Skin epidermis (tissue), 12 donors: ENCODE data around the gene NDFIP2.

Experiments
- H3K27ac ChIP-seq, 21 experiments: fragments of 200-600 bp; sonication (generic) in 11 of 21; one replicate each; pipeline ENCODE4 v1.5.0; 2020; ENCODE audit warnings: mild to moderate bottlenecking in 3 of 21, inconsistent platforms in 2 of 21, moderate library complexity in 2 of 21
- H3K4me3 ChIP-seq, 7 experiments: fragments of 200-600 bp; sonication (generic) in 2 of 7; one replicate each; pipeline ENCODE4 v1.5.0; 2020; ENCODE audit warnings: inconsistent platforms in 2 of 7, mild to moderate bottlenecking in 2 of 7, moderate library complexity in 1 of 7

NDFIP2 gene

GRCh38 chr13:79491715-79492114 is 10.8 kb downstream of the NDFIP2 start:
- no peak overlapping the region for H3K4me3 ChIP-seq

GRCh38 chr13:79492313-79492798 is 11.4 kb downstream of the NDFIP2 start:
- H3K27ac ChIP-seq: peak overlapping the region in 19 of 21 experiments; percentile 37 to 85 (median 69)
- H3K4me3 ChIP-seq: no peak overlapping the region

More at GRCh38 chr13:79491715-79492114, 10.8 kb downstream of the NDFIP2 start:
- peak overlapping the region in 19 of 21 experiments; percentile 44 to 85 (median 70) for H3K27ac ChIP-seq

- peak overlapping the region in 18 of 21 experiments; percentile 41 to 85 (median 70) for H3K27ac ChIP-seq
- H3K4me3 ChIP-seq: no peak overlapping the region
These were observed 12.1 kb downstream of the NDFIP2 start for GRCh38 chr13:79492918-79493594.

GRCh38 chr13:79496188-79496587 is 15.2 kb downstream of the NDFIP2 start:
- H3K4me3 ChIP-seq: no peak overlapping the region
- peak overlapping the region in 3 of 21 experiments; percentile 41 to 48 (median 41) for H3K27ac ChIP-seq

GRCh38 chr13:79497064-79497463 is 16.1 kb downstream of the NDFIP2 start:
- Histone ChIP-seq H3K4me3 (no peak overlapping the region), H3K27ac (peak overlapping the region in 3 of 21 experiments; percentile 11 to 41 (median 39))

GRCh38 chr13:79497852-79498251 is 16.9 kb downstream of the NDFIP2 start:
- no peak overlapping the region for H3K27ac ChIP-seq
- no peak overlapping the region for H3K4me3 ChIP-seq

- H3K27ac ChIP-seq: no peak overlapping the region
- no peak overlapping the region for H3K4me3 ChIP-seq
These were observed 19.9 kb downstream of the NDFIP2 start for GRCh38 chr13:79500829-79501228.

GRCh38 chr13:79501538-79502232 is 20.7 kb downstream of the NDFIP2 start:
- peak overlapping the region in 1 of 21 experiments; percentile 30 for H3K27ac ChIP-seq
- no peak overlapping the region for H3K4me3 ChIP-seq

- no peak overlapping the region for H3K4me3 ChIP-seq
- H3K27ac ChIP-seq: no peak overlapping the region
These were observed 22.0 kb downstream of the NDFIP2 start for GRCh38 chr13:79502859-79503468.

- no peak overlapping the region for H3K27ac ChIP-seq
- H3K4me3 ChIP-seq: no peak overlapping the region
These were observed 22.6 kb downstream of the NDFIP2 start for GRCh38 chr13:79503473-79504017.

- Histone ChIP-seq H3K4me3 (no peak overlapping the region), H3K27ac (no peak overlapping the region)
These were observed 27.4 kb downstream of the NDFIP2 start for GRCh38 chr13:79508224-79508961.

- Histone ChIP-seq H3K27ac (no peak overlapping the region), H3K4me3 (no peak overlapping the region)
These were observed 30.7 kb downstream of the NDFIP2 start for GRCh38 chr13:79511611-79512010.

- no peak overlapping the region for H3K27ac ChIP-seq
- no peak overlapping the region for H3K4me3 ChIP-seq
These were observed 32.0 kb downstream of the NDFIP2 start for GRCh38 chr13:79512950-79513349.

GRCh38 chr13:79516595-79516994 is 35.6 kb downstream of the NDFIP2 start:
- H3K27ac ChIP-seq: no peak overlapping the region
- no peak overlapping the region for H3K4me3 ChIP-seq

- no peak overlapping the region for H3K4me3 ChIP-seq
- H3K27ac ChIP-seq: no peak overlapping the region
These were observed 38.3 kb downstream of the NDFIP2 start for GRCh38 chr13:79519255-79519654.

GRCh38 chr13:79522583-79522982 is 41.6 kb downstream of the NDFIP2 start:
- Histone ChIP-seq H3K27ac (no peak overlapping the region), H3K4me3 (no peak overlapping the region)

GRCh38 chr13:79525064-79525857 is 44.3 kb downstream of the NDFIP2 start:
- Histone ChIP-seq H3K27ac (no peak overlapping the region), H3K4me3 (no peak overlapping the region)

GRCh38 chr13:79527698-79528097 is 46.7 kb downstream of the NDFIP2 start:
- H3K4me3 ChIP-seq: no peak overlapping the region
- no peak overlapping the region for H3K27ac ChIP-seq

GRCh38 chr13:79528356-79528755 is 47.4 kb downstream of the NDFIP2 start:
- no peak overlapping the region for H3K27ac ChIP-seq
- no peak overlapping the region for H3K4me3 ChIP-seq
